GOT3 (cell line): ENCODE measurements around the gene RANBP17.
"Not testable (repeated sequence)": the region's sequence is repeated elsewhere in the genome, so short reads cannot be mapped to it uniquely, and the experiment has no call there.

Source experiments
- DNase-seq: peaks from one replicate; lab custom pipeline; 2025; ENCODE audit warnings: mixed read lengths; lab: John Stamatoyannopoulos, UW

The RANBP17 gene

GRCh38 chr5:170941788-170942187, 80.0 kb downstream of the RANBP17 start:
- no peak for DNase-seq

DNA sequence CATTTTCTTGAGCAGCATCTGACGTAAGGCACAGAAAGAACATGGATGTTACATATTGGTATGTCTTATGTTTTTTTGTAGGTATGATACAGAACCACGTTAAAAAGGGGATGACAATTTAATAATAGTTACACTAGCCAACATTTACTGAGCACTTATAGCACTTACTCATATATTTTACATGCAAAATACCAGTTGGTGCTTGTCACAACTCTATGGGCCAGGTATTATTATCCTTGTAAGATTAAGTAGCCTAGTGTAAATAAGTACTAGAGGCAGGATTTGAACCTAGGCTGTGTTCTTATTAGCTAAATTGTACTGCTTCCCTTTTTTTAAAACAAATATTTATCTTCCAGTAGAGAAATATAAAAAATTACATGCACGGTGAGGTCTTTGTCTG, 83.5 kb downstream of the RANBP17 start:
- no peak for DNase-seq

DNA sequence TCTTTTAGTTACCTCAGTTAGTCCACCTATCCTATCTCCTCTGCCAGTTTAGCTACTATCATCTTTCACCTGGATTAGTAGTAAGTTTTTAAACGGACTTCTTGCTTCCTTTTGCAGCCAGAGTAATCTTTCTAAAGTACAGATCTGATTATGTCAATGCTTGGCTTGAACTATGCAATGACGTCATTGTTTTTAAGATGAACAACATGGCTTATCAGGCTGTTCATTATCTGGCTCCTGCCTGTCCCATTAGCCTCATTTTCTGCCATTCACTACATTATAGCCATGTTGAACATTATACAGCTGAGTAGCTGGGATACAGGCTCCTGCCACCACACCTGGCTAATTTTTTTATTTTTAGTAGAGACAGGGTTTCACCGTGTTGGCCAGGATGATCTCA, 98.7 kb downstream of the RANBP17 start:
- no peak for DNase-seq

DNA sequence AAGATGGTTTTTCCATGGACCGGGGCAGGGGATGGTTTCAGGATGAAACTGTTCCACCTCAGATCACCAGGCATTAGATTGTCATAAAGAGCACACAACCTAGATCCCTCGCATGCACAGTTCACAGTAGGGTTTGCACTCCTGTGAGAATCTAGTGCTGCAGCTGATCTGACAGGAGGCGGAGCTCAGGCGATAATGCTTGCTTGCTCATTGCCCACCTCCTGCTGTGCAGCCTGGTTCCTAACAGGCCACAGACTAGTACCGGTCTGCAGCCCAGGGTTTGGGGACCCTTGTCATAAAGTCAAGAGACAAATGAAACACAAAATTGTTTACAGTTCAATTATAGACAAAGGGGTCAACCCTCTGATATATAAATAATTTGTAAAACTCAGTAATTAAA, 101.7 kb downstream of the RANBP17 start:
- DNase-seq = no peak

GRCh38 chr5:170974461-170974860, 112.6 kb downstream of the RANBP17 start:
- no peak for DNase-seq

GRCh38 chr5:170980261-170980660, 118.4 kb downstream of the RANBP17 start:
- not testable (repeated sequence) for DNase-seq

- DNase-seq = no peak
Observed at GRCh38 chr5:170985486-170985885, 123.7 kb downstream of the RANBP17 start.

- DNase-seq = no peak
Observed at GRCh38 chr5:170986598-170986997, 124.8 kb downstream of the RANBP17 start.

DNA sequence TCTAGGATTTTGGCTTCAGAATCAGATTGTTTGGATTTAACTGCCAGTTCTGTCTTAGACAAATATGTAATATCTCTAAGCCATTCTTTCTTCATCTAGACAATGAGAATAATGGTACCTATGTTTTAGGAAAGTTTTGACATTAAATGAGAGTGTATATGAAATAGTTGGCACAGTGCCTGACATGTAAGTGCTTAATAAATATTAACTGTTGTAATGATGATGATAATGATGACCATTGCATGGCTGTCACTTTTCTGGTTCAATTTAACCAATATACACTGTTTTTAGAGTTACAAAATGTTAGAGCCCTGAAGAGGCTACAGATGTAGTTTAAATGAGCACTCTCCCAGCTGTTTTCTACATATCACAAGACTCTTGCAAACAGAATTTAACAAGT, 131.7 kb downstream of the RANBP17 start:
- DNase-seq = no peak

DNA sequence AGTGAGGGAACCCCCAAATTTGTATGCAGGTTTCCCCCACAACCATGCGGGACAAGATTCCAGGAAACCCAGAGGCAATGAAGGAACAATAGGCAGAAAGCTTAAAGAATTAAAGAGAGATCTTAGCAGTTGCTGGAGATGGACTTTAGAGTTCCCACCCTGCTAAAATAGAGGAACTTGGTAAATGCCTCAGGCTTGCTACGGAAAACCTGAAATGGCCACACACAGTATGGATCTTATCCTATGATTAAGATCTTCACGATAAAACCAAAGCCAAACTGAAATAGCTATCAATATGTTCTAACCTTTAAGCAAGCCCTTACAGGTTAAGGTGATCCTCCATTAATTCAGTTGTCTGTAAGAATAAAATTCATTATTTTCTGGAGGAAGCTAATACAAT, 148.3 kb downstream of the RANBP17 start:
- DNase-seq = no peak

DNA sequence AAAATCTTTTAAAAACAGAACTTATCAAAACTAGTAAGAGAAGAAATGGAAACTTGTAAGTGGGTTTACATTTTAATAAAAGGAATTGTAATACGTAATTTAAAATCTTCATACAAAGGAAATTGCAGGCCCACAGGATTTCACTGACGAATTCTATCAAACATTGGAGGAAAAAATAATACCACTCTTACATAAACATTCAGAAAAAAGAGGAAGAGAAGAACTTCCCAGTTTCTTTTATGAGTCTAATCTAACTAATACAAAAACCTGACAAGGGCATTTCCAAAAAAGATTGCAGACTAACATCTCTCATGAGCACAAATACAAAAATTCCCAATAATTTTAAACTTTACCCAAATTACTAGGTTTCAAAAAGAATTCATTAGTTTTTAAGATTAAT, 149.0 kb downstream of the RANBP17 start:
- DNase-seq = no peak

GRCh38 chr5:171023508-171023907, 161.7 kb downstream of the RANBP17 start:
- DNase-seq = no peak

DNA sequence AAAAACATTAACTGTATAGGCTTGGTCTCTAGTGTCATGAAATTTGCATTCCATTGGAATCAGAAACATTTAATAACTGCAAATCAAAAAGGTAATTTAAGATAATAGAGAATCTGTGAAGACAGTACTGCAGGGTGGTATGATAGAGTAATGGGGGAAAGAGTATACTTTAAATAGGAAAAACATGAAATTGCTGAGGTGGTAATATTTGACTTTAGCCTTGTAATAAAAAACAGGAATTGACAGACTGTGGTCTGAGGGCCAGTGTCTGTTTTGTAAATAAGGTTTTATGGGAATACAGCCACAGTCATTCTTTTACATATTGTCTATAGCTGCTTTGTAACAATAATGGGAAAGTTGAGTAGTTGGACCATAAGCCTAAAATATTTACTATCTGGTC, 162.3 kb downstream of the RANBP17 start:
- no peak for DNase-seq

- no peak for DNase-seq
Observed at GRCh38 chr5:171029401-171029800, 167.6 kb downstream of the RANBP17 start.

- DNase-seq = no peak
Observed at GRCh38 chr5:171031977-171032376, 170.2 kb downstream of the RANBP17 start.

DNA sequence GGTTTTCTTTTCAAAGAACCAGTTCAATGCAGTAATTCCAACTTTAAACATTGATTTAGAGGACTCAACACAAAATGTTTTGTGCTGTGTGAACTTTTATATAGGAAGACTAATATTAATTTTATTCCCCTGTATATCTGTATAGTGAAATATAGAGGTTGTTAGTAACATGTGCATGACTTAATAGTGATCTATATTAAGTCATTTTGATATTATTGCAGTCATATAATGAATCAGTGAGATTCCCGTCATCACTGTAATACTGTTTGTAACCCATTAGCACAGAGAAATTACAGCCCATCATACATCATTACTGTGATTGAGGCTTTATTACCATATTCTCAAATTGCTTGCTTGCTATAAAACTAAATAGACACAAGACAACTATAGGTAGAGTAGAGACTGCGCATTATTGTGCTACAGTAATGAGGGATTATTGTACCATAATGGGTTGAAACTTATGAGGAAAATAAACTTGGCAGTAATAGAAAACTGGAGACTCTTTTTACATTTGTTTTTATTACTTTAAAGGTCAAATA, 170.7 kb downstream of the RANBP17 start:
- DNase-seq = no peak

- not testable (repeated sequence) for DNase-seq
Observed at GRCh38 chr5:171041893-171042292, 180.1 kb downstream of the RANBP17 start.

GRCh38 chr5:171050916-171051315, 189.1 kb downstream of the RANBP17 start:
- DNase-seq = no peak

DNA sequence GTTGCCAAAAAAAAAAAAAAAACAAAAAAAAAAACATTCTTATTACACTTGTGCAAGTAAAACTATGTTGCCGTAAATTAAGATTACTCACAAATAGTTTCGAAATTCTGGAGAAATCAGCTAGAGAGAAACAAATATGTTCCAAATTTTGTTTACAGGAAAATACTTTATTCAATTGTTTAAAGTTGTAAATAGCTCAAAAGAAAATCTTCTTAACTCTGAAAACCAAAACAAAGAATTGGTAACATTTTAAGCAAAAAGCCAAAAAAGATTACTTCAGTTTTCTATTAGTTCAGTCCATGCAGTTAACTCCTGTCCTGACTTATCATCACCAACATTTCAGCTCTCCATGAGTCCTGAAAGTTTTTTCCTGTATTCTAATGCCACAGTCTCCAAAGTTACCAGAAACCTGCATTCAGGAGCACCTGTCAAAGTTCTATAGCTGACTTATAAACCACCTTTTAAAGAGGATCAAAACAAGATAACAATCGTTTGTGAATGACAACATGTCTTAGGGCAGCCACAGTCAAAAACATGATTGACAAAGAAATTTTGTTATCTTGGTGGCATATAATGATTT, 194.1 kb downstream of the RANBP17 start:
- DNase-seq = no peak

- no peak for DNase-seq
Observed at GRCh38 chr5:171067540-171068130, 205.8 kb downstream of the RANBP17 start.

DNA sequence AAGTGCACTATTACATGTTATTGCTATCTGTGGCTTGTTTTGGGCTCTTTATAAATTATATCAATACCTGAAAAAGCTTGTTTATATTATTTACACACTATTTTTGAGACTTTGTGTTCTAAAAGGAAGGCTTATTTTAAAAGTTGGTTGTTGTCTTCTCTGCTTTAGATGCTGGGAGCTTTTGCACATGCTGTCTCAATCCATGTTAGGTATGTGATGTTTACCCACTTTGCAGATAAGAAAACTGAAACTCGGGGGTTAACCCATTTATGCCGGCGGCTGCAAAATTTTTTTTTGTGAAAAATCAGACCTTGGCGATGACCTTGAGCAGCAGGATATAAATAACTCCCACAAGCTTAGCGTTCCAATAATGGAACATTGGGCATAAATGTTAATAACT, 212.9 kb downstream of the RANBP17 start:
- DNase-seq = no peak

DNA sequence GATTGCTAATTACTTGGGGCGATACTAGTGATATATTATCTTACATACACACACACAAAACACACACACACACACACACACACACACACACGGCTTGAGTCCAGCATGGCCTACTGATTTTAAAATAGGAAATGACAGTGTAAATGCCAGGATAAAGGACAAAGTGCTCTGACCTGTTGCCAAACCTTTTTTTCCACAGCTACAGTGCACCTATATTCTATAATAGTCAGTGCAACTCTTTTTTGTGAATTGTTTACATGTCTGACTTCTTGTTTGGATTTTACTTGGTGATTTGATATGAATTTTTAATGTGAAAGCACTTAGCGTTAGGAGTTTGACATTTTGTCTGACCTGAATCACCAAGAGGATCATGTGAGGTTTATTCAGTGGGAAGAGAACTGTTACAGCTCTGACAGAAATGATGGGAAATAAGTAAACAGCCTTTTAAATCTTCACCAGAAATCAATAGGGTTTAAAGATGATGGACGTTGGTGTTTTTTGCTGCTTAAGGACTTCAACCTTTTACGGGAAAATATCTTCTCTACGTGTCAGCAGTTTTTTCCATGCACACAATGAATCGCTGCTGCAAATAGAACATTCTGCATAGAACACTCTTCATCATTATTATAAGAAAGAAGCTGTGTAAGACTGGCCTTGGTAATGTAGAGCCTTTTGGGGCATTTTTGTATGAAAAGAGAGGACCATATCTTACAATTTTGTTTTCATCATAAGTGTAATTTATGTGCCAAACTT, 218.5 kb downstream of the RANBP17 start:
- no peak for DNase-seq

DNA sequence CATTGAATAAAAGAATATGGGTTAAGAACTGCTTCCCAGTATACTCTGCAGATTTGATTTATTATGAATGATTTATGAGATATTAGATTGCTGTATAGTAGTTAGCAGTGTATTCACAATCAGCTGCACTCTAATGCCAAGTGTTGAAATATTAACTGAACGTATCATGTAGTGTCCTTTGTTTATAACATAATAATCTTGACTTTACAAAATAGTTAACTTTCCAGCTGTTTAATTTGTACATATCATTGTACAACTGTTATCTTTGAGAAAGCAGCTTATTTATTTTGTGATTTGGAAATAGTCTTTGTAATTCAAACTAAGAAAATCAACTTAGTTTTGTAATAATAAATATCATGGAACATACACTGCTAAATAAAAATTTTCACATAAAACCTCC, 219.5 kb downstream of the RANBP17 start:
- DNase-seq = no peak
